Germinal center (tissue), 1 donor: ENCODE data around the gene GFI1B.
A peak's percentile ranks its signal among the peaks of the same experiment; 100 is the strongest.
"Not testable (repeated sequence)": the region's sequence is repeated elsewhere in the genome, so short reads cannot be mapped to it uniquely, and the experiment has no call there.

ENCODE experiments used
- DNase-seq: peaks from one replicate; pipeline ENCODE4 v3.0.0; 2012; ENCODE audit warnings: mixed read lengths, low spot score

GFI1B gene

DNA sequence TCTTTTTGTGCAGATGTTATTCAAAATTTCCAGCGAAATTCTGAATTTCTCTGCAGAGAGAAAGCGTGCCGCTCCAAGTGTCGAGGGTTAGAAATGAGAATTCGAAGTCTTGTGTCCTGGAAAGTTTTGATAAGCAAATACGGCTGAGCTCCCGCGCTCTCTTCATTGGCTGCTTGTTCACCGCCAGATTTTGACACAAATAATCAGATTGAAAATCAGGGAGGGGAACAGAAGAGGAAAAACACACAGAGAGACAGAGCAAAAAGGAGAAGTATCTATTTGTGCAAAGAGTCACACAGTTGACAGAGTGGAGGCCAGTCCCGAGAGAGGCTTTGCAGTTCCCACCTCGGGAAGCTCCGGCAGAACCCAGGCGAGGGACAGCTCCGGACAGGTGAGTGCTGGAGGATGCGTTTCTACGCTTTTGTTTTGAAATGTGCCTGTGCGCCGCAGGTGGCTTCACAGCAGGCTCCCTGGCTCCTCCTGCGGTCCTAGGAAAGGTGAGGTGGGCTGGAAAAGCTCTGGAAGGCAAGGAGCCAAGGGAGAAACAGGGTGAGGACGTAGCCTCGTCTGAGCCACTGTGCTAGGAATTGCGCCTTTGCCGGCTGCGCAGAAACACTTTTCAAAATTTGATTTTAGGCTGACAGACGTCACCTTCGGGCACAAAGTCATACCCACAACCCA is at the start of gene GFI1B:
GFI1B (plus strand) TSS at position 244 of the 681 bp plus-strand sequence. CDS start 7,985 bp downstream, outside the sequence.
- DNase-seq: no peak

DNA sequence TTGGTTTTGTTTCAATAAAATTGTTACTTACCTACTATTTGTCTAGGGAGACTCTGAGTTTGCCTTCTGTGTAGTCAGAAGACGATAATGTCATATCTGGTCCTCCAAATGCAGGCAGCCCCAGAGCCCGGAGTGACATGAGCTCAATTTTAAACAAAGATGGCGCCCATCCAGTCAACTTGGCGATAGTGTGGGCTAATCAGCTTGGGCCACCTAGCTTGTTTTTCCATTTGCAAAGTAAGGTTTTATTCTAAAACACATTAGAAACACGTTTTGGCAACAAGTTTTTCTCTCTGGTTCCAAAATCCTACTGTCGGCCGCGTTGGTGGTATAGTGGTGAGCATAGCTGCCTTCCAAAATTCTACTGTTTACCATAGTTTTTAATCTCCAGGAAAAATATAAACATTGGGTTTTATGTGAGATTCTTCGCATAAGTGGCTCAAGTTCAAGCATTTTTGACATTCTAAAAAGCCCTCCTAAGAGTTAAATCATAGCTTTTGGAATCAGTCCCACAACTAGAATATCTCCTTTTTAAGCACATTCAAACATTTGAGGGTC is 47.2 kb upstream of the GFI1B start:
- no peak for DNase-seq

DNA sequence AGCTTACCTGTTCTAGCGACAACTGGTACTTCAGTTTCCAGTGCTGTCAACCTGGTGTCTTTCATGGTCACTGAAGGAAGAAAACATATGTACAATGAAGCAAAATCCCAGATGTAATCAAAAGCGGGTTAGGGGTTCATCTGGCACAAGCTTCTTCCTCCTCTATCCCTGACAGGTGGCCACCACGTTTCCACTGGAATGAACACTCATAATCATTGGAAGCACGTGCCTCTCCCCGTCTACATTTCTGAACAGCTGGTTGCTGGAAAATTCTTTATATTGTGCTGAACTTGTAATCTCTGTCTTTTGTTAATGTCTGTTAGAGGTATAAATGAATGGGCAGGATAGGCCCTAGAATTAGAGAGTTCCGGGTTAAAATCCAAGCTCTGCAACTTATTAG is 43.5 kb upstream of the GFI1B start:
- no peak for DNase-seq

DNA sequence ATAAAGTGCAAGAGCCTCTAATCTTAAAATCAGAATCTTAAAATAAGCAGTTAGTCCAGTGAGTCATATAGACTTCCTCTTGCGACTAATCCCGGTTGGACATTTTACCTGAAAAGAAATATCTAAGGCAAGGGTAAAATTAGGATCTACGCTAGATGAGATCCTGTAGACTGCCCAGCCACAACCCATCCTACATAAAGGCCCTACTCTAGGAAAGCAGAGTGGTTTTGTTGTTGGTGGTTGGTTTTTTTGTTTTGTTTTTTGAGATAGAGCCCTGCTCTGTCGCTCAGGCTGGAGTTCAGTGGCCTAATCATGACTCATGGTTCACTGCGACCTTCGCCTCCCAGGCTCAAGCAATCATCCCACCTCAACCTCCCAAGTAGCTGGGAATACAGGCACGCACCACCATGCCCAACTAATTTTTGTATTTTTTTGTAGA is 41.0 kb upstream of the GFI1B start:
- DNase-seq: no peak

DNA sequence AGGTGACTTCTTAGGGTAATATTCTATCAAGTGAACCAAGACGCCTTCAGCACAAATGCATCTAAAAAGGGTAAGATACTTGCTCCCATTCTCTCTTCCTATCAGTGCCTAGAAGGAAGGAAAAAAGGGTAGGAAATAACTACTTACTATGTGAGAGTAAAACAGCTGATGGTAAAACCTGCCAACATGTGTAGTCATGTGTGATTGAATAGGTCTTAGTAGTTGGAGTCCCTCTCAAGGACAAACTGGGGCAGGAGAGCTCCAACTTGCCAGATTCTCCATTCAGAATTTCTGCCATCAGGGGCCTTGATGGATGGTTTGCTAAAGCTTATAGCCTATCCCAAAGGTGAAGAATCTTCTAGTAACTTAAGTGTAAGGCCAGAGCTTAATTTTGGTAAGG is 39.3 kb upstream of the GFI1B start:
- DNase-seq: no peak

DNA sequence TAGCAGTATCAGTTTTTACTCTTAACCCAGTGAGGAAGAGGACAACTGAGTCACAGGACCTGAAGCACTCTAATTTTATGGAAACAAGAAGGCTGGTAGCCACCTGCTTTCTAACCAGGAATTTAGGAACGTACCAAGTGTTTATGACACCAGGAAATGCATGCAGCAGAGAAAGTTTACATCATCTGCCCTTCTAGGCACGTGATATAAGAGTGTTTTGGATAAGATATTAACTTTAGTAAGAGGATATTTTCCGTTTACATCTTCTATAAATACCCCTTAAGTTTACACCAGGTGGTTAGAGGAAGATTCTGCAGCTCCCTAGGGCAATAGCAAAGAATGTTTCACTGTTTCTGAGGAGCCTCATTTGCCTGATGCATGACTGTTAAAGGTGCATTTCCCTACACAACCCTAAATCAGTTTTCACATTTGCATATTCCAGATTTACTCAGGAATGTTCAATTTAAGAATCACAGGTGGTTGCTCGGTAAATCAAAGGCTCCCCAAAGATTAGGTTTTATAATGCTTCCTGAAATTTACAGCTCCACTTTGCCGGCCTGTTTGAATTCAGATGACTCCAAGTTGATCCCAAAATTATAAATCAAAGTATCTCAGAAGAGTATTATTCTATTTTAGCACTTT is 35.8 kb upstream of the GFI1B start:
- peak; percentile 71 for DNase-seq

DNA sequence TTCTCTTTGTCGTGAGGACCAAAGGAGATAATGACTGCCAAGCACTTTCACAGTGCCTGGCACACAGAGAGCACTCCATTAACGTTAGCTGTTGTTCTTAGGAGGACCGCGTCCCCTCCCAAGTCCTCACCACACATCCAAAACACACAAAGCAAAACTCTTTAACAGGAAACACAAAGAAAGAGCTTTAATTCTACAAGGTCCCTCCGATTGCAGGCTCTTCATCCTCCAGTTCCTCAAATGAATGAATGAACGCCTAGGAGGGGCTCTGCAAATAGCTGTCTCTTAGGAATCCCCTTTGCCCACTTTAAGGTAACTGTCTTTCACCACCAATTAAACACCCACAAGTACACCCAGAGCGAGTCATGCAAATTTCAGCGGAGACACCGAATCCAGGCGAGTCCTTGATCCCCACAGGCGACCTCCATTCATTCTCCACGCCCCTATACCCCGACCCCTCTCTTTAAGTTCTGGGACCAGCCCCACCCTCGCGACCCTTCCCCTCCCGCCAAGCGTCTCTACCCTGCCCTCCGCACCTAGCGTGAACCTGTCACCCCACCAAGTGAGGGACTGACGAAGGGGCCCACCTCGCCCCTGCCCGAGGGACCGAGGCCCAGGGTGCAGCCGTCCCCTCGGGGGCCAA is 34.7 kb upstream of the GFI1B start:
- DNase-seq: peak; percentile 68

DNA sequence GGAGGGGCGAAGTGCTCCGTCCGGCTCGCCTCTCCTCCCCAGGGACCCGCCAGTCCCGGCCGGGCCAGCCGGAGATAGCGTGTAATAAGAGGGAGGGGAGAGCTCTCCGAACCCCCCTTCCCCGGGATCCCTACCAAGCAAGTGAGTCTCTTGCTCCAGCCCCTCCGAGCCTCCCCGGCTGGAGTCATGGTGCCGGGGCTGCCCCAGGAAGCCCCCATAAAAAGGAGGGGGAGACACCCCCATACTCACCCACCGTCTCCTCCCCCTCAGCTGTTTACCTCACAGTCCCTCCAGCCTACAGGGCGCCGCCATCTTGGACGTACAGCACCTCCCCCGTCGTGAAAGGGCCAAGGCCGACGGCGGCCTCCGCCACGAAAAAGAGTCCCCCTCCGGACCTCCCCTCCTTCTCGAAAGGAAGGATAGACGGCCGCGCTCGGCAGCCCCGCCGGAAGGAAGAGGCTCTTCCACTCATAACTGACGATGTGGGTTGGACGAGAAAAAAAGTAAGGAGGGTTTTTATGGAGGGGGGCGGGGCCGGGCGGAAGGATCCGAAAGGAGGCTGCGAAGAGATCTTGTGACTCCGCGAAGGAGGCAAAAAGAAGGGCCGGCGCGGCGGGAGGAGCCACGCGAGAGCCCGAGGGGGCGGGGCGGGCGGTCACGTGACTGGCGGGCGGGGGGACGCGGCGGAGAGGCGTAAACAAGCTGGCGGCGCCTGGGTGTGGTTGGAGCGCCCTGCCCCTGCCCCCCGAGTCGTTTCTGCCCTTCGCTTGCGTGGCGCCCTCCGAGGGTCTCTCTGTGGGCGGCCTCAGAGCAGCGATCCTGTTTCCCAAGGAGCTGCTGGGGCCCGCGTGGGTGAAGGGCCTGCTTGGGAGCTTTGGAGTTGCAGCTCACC is 34.0 kb upstream of the GFI1B start, which contains the start of gene TSC1:
TSC1 (minus strand) TSS at position 323 of the 892 bp plus-strand sequence. CDS start 15,744 bp downstream, outside the sequence.
- DNase-seq: peak; percentile 93

DNA sequence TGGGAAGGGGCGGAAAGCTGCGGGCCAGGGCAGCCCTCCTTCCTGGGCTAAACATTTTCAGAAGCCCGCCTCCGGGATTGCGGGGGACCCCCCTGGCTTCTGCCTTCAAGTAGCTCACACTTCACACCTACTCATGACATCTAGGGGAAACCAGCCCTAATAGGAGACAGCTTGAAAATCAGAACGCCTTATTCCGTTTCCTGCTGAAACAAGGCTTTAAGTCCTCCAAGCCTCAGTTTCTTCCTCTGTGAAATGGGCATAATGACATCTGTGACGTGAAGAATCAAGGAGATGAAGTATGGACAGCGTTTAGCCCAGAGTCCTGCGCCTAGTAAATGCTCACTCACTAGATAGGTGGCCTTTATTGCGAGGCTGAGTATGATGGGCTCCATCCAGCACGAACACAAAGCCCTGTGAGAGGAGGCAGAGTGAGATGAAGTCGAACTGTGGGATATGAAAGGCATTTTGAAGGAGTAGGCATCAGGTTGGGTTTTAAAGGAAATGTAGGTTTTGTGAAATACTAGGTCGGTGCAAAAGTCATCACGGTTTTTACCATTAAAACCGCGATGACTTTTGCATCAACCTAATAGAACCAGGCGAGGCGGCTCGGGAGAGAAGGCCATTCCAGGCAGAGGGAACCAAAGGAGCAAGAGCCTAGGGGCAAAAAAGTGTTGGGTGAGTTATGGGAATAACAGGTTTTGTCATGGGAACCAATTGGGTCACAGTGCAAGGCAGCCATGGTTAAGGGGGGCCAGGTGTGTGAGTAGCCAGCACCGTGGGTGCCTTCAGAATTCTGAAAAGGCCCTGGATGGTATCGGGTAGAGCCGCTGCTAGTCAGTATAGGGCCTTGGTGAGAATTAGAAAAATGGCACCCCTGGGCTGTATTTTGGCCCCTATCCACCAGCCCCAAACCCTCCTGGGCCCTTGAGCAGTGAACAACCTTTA is 33.0 kb upstream of the GFI1B start:
- DNase-seq: no peak

DNA sequence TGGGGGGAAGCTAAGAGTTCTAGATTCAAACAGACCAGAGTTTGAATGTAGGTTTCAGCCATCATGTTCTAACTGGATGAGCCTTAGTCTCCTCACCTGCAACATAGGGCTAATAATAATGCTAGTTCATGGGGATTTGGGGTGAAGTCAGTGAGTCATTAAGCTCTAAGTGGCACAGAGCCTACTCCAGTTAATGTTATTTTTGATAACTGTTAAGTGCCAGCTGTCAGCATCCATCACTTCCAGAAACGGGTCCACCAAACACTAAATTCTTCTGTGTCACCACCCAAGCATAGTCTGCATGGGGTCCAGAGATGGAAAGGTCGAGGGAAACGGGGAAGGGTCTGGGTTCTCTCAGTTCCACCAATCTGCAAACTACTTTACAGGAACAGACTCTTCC is 32.3 kb upstream of the GFI1B start:
- DNase-seq: no peak

DNA sequence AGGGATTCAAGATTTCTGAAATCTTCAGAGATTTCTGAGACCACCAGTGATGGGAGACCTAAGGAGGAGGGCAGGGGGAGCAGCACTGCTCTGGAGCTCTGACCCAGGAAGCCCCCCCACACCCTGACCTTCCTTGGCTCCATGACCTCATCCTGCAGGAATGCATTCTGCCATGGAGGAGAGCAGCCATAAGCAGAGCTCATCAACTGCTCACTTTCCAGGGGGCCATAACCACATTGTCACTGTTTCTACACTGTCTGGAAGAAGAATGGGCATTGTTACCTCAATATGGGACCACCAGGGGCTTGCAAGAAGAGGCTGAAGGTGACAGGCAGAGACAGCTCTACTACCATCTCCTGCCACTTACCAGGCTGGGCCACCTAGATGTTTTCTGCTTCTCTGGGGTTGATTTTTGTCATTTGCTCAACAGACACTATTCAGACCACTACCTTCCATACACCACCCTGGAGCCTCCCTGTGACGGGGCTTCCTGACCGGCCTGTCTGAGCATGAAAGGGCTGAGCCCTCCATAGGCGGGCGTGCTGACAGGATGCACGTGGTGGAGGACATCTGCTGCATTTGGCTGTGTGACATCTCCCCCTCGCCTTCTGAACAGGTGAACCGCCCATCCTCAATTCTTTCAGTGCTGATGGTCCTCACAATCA is 31.7 kb upstream of the GFI1B start:
- DNase-seq: no peak

DNA sequence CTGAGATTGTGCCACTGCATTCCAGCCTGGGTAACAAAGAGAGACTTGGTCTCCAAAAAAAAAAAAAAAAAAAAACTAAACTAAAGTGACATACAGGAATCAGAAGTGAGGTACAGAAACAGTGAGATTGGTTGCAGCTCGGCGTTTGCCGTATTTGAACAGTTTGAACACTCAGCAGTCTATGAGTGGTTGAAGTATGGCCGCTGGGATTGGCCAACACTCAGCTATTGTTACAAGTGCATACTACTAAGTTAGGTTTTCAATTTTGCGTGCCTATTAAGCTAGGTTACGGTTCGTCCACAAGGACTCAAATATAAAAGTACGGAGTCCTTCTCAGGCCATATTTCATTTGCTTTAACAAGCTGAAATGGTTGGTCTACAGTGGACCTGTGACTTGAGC is 30.7 kb upstream of the GFI1B start:
- DNase-seq: no peak

DNA sequence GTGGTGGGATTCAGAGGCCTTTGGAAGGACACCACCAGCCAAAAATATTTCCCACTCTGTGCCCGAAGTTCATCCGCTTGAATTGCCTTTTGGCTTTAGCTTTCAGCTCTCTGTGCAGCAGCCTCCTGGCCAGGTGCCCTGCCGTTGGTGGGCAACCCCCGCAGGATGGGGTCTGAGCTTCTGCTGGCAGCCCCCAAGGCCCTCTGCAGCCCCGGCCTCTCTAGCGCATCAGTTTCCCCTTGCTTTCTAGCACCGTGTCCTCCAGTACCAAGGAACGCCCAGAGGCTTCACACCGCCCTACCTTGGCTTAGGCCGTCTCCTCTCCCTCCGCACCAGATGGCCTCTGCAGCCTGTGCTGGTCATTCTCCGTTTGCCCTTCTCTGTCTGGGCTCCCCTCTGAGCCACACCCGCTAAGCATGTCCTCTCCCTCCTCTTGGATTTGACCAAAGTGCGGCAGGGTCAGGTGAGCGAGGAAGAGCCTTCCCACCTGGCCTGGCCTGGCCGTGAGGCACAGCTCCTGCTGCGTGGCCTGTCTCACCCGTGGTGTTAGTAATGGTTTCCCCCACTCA is 29.9 kb upstream of the GFI1B start:
- DNase-seq: no peak

DNA sequence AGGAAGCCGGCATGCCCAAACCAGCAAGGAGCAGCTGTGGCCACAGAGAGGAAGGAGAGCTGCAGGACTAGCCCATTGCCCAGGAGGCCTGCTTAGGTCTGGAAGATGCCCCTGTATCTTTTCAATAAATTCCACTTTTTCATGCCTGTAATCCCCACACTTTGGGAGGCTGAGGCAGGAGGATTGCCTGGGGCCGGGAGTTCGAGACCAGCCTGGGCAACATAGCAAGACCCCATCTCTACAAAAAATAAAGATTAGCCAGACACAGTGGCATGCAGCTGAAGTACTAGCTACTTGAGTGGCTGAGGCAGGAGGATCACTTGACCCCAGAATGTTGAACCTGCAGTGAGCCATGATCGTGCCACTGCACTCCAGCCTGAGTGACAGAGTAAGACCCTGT is 28.8 kb upstream of the GFI1B start:
- no peak for DNase-seq

DNA sequence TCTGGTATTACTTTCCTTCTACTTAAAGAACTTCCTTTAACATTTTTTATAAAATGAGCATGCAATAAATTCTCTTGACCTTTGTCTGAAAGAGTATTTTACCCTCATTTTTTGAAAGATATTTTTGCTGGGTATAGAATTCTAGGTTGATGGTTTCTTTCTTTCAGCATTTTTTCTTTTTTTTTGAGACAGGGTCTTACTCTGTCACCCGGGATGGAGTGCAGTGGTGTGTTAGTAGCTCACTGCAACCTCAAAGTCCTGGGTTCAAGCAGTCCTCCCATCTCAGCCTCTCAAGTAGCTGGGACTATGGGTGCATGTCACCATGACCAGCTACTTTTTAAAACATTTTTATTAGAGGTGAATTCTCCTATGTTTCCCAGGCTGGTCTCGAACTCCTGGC is 23.4 kb upstream of the GFI1B start:
- DNase-seq: no peak

DNA sequence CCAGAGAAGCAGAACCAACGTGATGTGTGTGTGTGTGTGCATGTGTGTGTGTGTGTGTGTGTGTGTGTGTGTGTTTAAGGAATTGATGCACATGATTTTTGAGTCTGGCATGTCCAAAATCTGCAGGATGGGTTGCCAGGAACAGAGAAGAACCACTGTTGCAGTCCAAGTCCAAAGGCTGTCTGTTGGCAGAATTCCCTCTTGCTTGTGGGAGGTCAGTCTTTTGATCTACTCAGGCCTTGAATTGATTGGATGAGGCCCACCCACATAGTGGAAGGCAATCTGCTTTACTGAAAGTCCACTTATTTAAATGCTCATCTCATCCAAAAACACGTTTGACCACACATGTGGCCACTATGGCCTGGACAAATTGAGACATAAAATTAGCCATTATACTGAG is 22.7 kb upstream of the GFI1B start:
- DNase-seq: no peak

DNA sequence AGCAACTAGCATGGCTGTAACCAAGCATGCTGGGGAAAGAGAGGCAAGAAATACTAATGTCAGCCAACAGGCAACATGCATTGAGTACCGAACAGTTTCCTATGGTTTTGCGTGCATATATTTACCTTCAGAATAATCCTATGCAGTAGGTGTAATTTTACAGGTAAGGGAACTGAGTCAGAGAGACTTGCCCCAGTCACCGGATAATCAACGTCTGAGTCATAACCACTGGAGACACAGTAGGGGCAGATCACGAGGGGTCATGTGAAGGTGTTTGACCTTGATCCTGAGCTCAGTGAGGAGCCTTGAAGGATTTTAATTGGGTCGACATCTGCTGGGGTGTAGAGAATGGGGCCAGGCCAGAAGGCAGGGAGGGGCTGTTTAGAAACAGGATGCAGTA is 20.7 kb upstream of the GFI1B start:
- no peak for DNase-seq

DNA sequence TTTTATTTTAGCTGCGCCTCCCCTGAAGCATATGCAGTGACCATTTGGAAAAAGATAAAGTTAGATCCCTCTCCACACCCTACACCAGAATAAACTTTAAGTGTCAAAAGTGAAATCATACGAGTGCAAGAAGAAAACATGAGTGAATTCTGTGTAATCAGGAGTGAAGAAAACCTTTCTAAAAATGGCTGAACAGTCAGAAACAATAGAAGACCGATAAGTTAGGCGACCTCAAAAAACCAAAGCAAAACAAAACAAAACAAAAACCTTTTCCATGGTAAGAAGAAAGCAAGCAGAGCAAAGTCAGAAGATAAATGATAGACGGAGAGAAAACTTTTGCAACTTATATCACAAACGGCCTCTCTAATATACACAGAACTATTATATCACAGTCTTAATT is 17.5 kb upstream of the GFI1B start:
- no peak for DNase-seq

DNA sequence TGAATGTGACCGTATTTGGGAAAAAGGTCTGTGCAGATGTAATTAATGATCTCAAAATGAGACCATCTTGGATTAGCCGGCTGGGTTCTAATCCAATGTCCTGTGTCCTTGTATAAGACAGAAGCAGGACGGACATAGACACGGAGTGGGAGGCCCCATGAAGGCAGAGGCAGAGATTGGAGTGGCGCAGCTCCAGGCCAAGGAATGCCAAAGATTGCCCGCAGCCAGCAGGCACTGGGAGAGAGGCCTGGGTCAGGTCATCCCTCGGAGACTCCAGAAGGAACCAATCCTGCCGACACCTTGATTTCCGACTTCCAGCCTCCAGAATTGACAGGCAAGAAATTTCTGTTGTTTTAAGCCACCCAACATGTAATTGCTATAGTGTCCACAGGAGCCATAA is 13.0 kb upstream of the GFI1B start:
- DNase-seq: no peak

DNA sequence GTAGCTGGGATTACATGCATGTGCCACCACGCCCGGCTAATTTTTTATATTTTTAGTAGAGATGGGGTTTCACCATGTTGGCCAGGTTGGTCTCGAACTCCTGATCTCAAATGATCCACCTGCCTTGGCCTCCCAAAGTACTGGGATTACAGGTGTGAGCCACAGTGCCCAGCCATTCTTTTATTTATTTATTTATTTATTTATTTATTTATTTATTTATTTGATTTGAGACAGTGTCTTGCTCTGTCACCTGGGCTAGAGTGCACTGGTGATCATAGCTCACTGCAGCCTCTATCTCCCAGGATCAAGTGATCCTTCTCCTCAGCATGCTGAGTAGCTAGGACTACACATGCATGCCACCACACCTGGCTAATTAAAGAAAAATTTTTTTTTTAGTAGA is 10.6 kb upstream of the GFI1B start:
- DNase-seq: not testable (repeated sequence)
